Fibroblast of skin of right quadriceps (primary cell): ENCODE measurements around the gene SLC12A3.

ENCODE experiments used
- DNase-seq: peaks from one replicate; pipeline ENCODE4 v3.0.0-alpha.2; 2013

Gene SLC12A3

GRCh38 chr16:56864960-56865359 is at the start of gene SLC12A3:
Gene SLC12A3, plus strand, starts transcription at chr16:56865207. Its CDS starts 29 bp downstream, at chr16:56865236.
- DNase-seq: no peak

DNA sequence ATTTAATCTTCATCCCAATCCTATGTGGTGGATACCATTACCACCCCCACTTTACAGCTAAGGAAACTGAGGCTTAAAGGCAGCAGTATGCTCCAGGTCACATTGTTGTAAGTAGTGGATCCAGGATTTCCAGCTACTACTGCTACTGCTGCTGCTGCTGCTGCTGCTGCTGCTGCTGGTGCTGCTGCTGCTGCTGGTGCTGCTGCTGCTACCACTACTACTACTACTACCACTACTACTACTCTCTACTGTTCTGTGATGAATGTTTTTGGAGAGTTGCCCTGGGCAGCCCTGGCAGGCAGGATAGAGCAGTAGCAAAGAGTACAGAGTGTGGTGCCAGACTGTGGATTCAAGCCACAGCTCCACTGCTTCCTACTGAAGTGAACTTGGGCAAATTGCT is 49.3 kb upstream of the SLC12A3 start:
- DNase-seq: no peak

GRCh38 chr16:56817056-56817455 is 48.0 kb upstream of the SLC12A3 start:
- no peak for DNase-seq

DNA sequence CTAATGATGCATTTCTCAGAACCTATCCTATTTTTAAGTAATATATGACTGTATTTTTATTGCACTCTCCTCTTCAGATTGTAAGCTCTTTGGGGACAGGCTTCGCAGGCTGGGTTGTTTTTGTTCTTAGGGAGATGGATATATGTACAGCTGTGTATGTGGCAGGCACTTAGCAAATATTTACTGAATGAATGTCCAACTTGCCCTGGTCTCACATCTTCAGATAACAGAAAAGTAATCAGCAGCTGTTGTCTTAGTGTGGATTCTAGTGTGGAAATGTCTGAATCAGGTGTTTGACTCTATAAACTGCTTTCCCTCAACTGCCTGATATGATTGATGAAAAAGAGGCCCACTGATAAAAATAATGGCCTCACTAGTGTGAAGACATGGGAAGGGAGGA is 47.1 kb upstream of the SLC12A3 start:
- no peak for DNase-seq

- no peak for DNase-seq
Observed at GRCh38 chr16:56823081-56823733, 41.8 kb upstream of the SLC12A3 start.

- no peak for DNase-seq
Observed at GRCh38 chr16:56824331-56824730, 40.7 kb upstream of the SLC12A3 start.

DNA sequence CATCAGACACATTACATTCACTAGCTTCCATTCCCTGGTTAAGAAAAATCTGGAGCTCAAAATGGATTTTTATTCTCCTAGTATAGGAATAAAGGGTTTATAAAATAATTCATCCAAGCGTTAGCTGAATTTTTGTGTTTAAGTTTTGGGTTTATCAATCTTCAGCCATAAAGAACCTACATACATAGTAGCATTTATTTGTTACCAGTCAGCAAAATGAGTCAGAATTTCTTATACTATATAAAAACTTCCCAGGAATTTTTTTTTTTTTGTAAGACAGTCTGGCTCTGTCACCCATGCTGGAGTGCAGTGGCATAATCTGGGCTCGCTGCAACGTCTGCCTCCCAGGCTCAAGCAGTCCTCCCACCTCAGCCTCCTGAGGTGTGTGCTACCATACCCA is 40.2 kb upstream of the SLC12A3 start:
- DNase-seq: no peak

DNA sequence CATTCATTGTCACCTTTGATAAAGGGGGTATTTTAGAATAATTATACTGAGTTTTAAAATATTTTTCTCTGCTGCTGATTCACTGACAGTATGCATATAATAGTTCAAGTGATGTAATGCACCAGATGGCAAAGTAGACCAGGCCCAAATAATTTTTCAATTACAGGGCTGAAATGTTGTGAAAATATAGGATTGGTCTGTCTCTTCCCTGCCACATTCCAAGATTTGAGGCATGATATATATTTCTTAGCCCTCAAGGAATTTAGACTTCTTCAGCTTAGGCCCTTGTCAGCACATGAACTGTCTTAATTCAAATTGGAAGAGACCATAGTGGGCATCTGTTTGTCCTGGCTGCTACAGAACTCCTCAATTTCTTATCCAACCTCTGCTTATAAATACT is 39.2 kb upstream of the SLC12A3 start:
- DNase-seq: peak; percentile 28

DNA sequence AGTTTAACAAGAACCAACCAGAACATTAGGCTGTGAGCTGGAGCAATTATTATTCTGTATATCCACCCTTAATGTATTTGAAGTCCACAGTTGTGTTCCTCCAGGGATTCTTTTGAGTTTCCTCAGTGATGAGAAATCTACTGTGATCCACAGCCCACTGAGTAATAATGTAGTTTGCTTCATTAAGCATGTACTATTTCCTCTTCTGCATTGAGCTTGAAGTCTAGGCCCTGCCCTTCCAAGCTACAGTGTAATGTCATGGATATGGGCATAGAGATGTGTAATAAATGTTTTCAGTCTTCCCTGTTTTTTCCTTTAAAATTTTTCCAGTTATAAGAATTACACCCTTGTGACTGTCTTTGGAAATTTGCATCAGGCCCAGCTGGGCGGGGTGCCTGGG is 36.4 kb upstream of the SLC12A3 start:
- DNase-seq: no peak

DNA sequence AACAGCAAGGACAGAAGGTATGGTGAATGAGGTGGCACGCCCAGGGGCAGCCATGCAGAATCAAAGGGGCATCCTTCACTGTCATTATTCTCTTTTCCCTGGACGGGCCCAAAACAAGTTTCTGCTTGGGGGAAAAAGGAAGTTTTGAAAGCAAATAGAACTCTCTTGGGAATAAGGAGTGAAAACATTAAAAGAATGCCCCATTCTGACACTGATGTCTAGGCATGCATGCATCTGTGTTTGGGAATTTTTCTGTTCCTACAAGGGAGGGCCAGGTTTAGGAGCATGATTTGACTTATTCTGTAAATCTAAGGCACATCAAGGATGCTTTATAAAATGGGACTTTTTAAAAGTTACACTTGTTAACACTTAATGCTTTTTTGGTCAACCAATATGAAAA is 34.3 kb upstream of the SLC12A3 start:
- DNase-seq: peak; percentile 31

- no peak for DNase-seq
Observed at GRCh38 chr16:56832768-56833167, 32.2 kb upstream of the SLC12A3 start.

GRCh38 chr16:56833243-56833970 is 31.6 kb upstream of the SLC12A3 start:
- peak; percentile 27 for DNase-seq

- no peak for DNase-seq
Observed at GRCh38 chr16:56835320-56835719, 29.7 kb upstream of the SLC12A3 start.

- no peak for DNase-seq
Observed at GRCh38 chr16:56836410-56837230, 28.4 kb upstream of the SLC12A3 start.

- no peak for DNase-seq
Observed at GRCh38 chr16:56838622-56839337, 26.2 kb upstream of the SLC12A3 start.

- DNase-seq: peak; percentile 46
Observed at GRCh38 chr16:56841233-56841632, 23.8 kb upstream of the SLC12A3 start.

GRCh38 chr16:56841659-56842058 is 23.3 kb upstream of the SLC12A3 start:
- DNase-seq: no peak

DNA sequence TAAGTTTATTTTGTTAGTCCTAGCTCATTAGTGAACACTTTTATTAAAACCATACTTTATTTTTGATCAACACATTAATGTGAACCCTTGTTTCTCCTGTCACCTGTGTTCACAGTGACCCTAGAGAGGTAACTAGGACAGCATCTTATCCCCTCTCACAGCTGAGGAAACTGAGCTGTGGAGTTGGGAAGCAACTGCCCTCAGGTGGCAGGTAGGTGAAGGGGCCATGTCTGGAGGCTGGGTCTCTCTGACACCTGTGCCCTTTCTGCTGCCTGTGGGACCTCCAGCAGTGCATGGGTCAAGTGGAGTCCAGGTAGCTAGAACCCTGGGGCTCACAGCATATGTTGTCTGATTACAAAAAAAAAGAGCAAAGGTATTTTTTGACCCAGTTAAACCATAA is 22.9 kb upstream of the SLC12A3 start:
- no peak for DNase-seq

DNA sequence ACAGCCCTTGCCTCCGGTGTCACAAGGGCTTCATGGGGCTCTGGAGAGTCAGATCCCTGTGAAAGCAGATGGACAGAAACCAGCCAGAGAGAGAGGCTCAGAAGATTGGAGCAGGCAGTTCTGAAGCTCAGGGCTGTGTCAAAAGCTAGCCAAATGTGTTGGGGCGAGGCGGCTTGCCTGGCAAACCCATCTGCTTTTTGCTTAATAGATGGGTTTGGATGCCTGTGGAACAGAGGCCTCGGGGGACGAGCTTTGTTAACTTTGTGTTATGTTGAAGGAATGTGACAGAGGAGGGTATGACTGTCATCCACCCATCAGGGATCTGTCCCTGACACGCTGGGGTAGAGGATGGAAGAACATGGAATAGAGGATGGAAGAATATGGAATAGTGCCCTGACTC is 21.0 kb upstream of the SLC12A3 start:
- no peak for DNase-seq

DNA sequence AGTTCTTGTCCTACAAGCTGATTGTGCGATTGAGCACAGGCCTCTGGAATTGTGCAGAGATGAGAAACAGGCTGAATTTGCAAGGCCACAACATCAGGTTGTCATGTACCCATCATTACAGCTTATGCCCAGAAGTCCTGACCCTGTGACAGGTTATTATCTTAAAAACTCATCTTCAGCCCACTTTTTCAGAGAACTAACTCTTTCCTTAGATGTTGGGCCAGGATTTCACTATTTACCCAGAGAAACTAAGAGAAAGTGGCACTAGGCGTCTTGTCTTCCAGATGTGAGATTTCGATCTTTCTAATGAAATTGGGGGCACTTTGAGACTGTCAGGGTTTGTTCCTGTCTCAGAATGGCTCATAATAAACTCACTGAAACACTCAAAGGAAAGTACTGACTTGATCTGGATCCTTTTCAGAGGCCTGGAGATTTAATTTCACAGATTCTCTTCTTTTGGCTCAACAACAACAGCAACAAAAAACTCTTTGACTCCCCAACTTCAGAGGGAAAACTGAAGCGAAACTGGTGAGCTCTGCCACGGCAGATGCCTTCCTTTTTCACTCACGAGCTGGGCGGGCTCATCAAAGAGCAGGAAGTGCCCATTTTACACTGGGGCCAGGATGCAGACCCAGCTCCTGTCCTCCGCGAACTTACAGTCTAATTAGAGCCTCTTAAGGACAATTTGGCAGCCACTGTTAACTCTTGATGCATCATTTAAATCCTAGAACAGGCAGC is 17.7 kb upstream of the SLC12A3 start:
- no peak for DNase-seq

DNA sequence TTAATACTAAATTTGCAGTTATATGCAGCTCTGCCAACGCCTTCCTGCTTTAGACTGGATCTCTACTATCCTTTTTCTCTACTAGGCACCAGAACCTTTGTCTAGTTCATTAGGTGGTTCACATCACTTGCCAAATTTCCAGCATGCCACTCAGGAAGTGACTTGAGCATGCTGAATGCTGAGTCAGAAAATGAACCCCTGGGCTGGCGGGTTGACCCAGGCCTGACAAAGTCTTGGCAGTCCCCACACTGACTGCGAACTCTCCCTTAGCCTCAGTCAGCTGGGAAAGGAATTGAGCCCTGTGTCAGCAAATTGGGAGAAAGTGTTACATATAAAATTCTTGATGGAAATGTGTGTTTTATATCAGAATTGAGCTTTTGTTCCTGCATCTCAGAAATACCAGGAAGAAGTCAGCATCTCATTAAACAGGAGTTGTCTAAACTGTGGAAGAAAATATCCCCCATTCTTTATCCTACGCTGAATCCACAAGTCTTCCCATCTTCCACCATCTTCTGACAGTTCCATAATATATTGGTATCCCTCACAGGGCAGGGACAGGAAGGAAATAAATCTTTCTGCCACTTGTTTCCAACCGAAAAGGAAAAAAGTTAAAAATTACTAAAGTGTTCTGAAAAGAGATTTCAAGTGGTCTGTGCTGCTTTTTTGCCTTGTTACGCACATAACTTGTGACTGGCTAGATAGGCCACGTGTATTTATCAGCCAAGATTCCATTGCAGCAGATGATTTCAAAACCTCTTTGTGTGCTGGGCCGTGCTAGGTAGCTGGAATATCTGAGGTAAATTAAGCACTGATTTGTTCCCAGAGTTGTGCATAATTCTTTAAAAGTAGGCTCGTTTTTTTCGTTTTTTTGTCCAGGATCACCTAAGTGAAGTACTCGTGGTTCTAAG is 16.7 kb upstream of the SLC12A3 start:
- peak; percentile 62 for DNase-seq
